Left renal pelvis (tissue), 4 donors: Measurements from ENCODE around the gene BCAS2. TPM values are rescaled to one million over a fixed set of nuclear protein-coding genes. Genes with fewer than 3 reads are reported as not detected.

Source experiments
- polyA plus RNA-seq, 4 donors: library from polyadenylated mRNA; unstranded; fragments of 120-200 nt; gene quantifications; one replicate each; pipeline ENCODE4 v1.2.1, GENCODE V29; 2013; ENCODE audit not compliant: insufficient read length in 4 of 4

The BCAS2 gene
- polyA plus RNA-seq, 4 donors, result 52.8 to 75.3 (median 60.6) TPM

Other genes starting within 250 kb of the BCAS2 start
- gene TRIM33, start 70.4 kb downstream of the BCAS2 start, polyA plus RNA-seq, result 10 to 100 TPM; 40.4 to 66.2 (median 54.8) TPM
- gene DENND2C, start 88.4 kb upstream of the BCAS2 start, polyA plus RNA-seq, result 1 to 10 TPM; 3.4 to 4.7 (median 4.3) TPM
- not detected for gene AMPD1, start 113.9 kb upstream of the BCAS2 start, polyA plus RNA-seq
- gene NRAS, start 135.2 kb upstream of the BCAS2 start, polyA plus RNA-seq, result 10 to 100 TPM; 50.8 to 78.4 (median 68.2) TPM
- gene CSDE1, start 176.4 kb upstream of the BCAS2 start, polyA plus RNA-seq, result 100 to 1,000 TPM; 378 to 499 (median 442) TPM
- gene SIKE1, start 199.1 kb upstream of the BCAS2 start, polyA plus RNA-seq, result 10 to 100 TPM; 48.6 to 61.3 (median 54.6) TPM